ENCODE measurements around the gene CDK13. TPM values are rescaled to one million over a fixed set of nuclear protein-coding genes. Genes with fewer than 3 reads are reported as not detected.

The CDK13 gene
- total and polyA plus RNA-seq, 8 donors: 38.0 to 79.8 (median 72.4) TPM

DNA sequence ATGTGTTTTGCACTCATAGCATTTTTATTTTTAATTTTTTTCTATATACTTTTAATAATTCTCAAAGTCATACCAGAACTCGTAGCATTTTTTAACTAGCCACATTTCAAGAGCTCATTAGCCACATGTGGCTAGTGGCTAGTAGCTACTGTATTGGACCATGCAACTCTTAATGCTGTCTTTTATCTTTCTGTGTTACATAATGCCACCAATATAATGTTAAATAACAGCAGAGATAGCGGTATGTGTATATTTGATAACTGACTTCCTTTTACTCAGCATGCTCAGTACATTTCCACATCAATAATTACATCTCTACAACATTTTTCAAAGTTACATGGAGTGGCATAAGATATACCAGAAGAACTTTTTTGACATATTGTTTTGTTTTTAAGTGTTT, 91.4 kb downstream of the CDK13 start:
- H3K27ac ChIP-seq: no peak overlapping the region
- intact Hi-C loops (cut with DNase I): no loop called here
- TF ChIP-seq, protein P1, sequence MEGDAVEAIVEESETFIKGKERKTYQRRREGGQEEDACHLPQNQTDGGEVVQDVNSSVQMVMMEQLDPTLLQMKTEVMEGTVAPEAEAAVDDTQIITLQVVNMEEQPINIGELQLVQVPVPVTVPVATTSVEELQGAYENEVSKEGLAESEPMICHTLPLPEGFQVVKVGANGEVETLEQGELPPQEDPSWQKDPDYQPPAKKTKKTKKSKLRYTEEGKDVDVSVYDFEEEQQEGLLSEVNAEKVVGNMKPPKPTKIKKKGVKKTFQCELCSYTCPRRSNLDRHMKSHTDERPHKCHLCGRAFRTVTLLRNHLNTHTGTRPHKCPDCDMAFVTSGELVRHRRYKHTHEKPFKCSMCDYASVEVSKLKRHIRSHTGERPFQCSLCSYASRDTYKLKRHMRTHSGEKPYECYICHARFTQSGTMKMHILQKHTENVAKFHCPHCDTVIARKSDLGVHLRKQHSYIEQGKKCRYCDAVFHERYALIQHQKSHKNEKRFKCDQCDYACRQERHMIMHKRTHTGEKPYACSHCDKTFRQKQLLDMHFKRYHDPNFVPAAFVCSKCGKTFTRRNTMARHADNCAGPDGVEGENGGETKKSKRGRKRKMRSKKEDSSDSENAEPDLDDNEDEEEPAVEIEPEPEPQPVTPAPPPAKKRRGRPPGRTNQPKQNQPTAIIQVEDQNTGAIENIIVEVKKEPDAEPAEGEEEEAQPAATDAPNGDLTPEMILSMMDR (IDR thresholded peaks at IDR 0.05): no peak
- DNase-seq (no peak), ATAC-seq (no peak)
- H3K4me3 ChIP-seq: no peak overlapping the region
- H3K9me3 ChIP-seq: peaks cover 0 to under 1% of the 10 kb centered on the region in 2 donors
- H3K27me3 ChIP-seq: no peaks in the 10 kb centered on the region
- H3K4me1 ChIP-seq: no peaks in the 10 kb centered on the region
- H3K36me3 ChIP-seq: peaks cover 0 to 21% of the 10 kb centered on the region in 2 donors

DNA sequence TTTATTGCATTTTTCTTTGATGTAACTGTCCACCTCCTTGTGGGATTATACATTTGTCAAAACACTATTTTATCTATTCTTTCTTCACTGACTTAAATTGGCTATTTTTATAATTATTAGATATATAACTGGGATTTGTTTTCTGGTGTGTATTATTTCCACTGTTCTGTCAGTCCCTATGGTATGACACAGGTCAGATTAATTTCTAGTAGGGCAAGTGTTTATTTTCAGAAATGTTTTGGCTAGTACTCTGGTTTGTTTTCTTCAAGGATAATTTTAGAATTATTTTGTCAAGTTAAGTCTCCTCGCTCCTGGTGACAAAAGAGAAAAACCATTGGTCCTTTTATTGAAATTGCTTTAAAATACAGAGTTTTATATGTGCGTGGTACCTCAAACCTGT, 93.1 kb downstream of the CDK13 start:
- DNase-seq: no peak
- intact Hi-C loops (cut with DNase I): no loop called here
- no peak for ATAC-seq
- Histone ChIP-seq H3K4me1 (no peaks in the 10 kb centered on the region), H3K27me3 (no peaks in the 10 kb centered on the region), H3K27ac (no peak overlapping the region), H3K36me3 (peaks cover 0 to 24% of the 10 kb centered on the region in 2 donors), H3K4me3 (no peak overlapping the region), H3K9me3 (no peaks in the 10 kb centered on the region)
- TF ChIP-seq, protein P1 (IDR thresholded peaks at IDR 0.05): no peak

GRCh38 chr7:40047661-40048060, 97.6 kb downstream of the CDK13 start:
- TF ChIP-seq, protein P1 (IDR thresholded peaks at IDR 0.05): no peak
- H3K27ac ChIP-seq: no peak overlapping the region
- no peak overlapping the region for H3K4me3 ChIP-seq
- intact Hi-C loops (cut with DNase I): no loop called here
- H3K4me1 ChIP-seq: peaks cover 0 to 11% of the 10 kb centered on the region in 2 donors
- H3K36me3 ChIP-seq: peaks cover 0 to 16% of the 10 kb centered on the region in 2 donors
- H3K27me3 ChIP-seq: no peaks in the 10 kb centered on the region
- H3K9me3 ChIP-seq: no peaks in the 10 kb centered on the region
- ATAC-seq (no peak), DNase-seq (no peak)

- ATAC-seq (peak; percentile 91), DNase-seq (peak in 2 of 4 donors; percentile 16 to 59)
- intact Hi-C loops (cut with DNase I): no loop called here
- Histone ChIP-seq H3K36me3 (peaks cover 0 to 9% of the 10 kb centered on the region in 2 donors), H3K4me3 (no peak overlapping the region), H3K4me1 (peaks cover 0 to 9% of the 10 kb centered on the region in 2 donors), H3K27ac (no peak overlapping the region), H3K9me3 (no peaks in the 10 kb centered on the region), H3K27me3 (no peaks in the 10 kb centered on the region)
- TF ChIP-seq, protein P1 (IDR thresholded peaks at IDR 0.05): no peak
These were observed 107.2 kb downstream of the CDK13 start for GRCh38 chr7:40057292-40057691.

DNA sequence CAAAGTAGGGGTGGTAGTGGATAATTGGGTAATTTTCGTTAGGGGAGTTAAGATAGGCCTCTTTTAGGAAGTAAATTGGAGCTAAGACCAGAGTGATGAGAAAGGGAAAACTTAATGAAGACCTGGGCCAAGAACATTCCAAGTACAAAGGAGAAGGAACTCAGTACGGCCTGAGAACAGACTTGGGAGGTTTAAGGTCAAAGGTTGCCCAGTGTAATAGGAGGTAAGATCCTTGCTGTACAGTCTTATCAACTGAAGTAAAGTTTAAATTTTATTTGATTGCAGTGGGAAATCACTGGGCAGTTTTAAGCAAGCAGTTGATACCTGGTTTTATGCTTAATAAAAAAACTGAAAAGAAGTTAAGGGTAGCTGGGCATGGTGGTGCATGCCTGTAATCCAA, 108.0 kb downstream of the CDK13 start:
- intact Hi-C loops (cut with DNase I): no loop called here
- ATAC-seq (no peak), DNase-seq (no peak)
- no peak overlapping the region for H3K27ac ChIP-seq
- peaks cover 0 to 9% of the 10 kb centered on the region in 2 donors for H3K4me1 ChIP-seq
- TF ChIP-seq, protein P1 (IDR thresholded peaks at IDR 0.05): no peak
- H3K27me3 ChIP-seq: no peaks in the 10 kb centered on the region
- H3K36me3 ChIP-seq: peaks cover 0 to 16% of the 10 kb centered on the region in 2 donors
- H3K4me3 ChIP-seq: no peak overlapping the region
- no peaks in the 10 kb centered on the region for H3K9me3 ChIP-seq
